Stimulated activated CD8-positive, alpha-beta memory T cell treated with anti-CD3 and anti-CD28 coated beads, Interleukin-4, amount 100 ng/mL, for 48 hours (primary cell): ENCODE results near the gene PDXDC1.
"Not testable (repeated sequence)": the region's sequence is repeated elsewhere in the genome, so short reads cannot be mapped to it uniquely, and the experiment has no call there.

Experiments
- DNase-seq: peaks from one replicate; pipeline ENCODE4 v3.0.0-alpha.2; 2020

PDXDC1 gene

DNA sequence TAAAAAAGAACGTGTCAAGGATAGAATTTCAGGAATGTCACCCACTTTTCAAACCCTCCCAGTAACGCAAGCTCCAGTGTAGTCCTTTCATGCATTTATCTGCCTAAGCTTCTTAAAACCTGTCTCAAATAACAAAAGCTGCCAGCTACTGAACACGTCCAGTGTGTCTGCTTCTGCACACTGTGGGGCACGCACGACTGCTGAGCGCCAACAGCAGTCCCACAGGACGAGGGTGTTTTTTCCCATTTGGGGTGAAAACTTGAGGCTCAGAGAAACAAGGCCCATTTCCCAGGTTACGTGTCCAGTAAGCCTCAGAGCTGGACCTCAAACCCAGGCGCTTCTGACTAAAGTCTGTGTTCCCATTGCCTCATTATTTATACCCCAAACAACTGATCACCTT is 63.9 kb downstream of the PDXDC1 start:
- DNase-seq = no peak

DNA sequence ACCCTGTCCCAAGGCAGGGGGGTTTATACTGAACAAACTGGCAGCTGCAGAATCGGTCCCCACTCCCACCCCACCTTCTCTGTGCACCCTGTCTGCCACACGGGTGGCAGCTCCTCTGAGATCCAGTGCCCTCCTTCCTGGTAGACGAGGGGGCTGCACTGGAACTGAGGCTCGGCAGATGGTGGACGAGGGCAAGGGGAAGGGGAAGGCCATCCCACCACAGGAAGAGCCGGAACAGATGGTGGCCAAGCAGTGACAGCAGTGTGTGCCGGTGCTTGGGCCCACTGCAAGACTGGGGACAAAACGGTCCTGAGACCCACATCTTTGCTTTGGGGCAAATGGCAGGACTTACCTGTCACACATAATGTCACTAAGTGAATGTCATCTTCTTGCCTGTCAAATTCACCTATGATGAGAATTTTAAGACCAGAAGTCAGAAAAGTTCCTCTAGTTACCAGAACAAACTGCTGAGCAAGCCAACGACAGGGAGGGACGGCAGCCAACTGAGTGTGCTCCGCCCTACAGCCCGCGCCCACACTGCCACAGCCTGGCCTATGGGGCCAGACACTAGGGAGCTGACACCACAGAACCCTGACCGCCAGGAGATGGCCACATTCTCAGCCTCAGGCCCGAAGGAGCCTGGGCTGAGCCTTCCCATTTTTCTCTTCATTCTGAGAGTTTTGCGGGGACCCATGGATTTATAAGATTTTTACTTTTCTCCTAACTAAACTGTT is 66.6 kb downstream of the PDXDC1 start:
- DNase-seq = no peak

DNA sequence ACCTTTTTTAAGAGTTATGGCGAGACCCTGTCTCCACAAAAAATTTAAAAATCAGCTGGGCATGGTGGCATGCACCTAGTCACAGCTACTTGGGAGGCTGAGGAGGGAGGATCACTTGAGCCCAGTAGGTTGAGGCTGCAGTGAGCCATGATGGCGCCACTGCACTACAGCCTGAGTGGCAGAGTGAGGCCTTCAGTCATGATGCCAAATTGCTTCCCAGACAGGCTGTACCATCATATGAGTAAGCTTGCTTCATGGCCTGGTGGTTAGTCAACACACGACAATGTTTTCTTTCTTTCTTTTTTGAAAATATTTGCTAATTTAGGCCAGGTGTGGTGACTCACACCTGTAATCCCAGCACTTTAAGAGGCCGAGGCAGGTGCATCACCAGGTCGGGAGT is 68.5 kb downstream of the PDXDC1 start:
- no peak for DNase-seq

DNA sequence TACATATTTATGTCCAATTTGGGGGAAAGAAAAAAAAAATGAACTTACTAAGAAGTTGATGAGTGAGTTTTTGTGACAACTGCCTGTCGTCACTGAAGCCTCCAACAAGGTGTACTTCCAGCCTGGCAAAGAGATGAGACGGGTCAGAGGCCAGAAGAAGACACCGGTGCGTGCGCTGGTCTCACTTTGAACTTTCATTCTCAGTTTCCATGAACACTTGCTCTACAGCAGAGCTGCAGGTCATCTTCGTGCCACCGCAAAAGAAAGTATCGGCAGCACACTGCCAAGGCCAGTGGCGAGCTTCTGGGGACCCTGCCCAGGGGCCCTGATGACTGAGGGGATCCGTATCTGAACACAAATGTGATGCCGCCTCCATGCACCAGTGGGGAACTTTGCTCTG is 69.5 kb downstream of the PDXDC1 start:
- DNase-seq = no peak

DNA sequence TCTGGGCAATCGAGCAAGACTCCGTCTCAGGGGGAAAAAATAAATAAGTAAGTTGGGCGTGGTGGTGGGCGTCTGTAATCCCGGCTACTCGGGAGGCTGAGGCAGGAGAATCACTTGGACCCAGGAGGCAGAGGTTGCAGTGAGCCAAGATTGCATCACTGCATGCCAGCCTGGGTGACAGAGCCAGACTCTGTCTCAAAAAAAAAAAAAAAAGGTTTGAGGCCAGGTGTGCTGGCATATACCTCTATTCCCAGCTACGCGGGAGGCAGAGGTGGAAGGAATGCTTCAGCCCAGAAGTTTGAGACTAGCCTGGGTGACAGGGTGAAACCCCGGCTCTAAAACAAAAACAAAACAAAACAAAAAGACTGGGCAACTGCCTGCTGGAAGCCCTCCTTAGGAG is 70.4 kb downstream of the PDXDC1 start:
- DNase-seq = not testable (repeated sequence)

DNA sequence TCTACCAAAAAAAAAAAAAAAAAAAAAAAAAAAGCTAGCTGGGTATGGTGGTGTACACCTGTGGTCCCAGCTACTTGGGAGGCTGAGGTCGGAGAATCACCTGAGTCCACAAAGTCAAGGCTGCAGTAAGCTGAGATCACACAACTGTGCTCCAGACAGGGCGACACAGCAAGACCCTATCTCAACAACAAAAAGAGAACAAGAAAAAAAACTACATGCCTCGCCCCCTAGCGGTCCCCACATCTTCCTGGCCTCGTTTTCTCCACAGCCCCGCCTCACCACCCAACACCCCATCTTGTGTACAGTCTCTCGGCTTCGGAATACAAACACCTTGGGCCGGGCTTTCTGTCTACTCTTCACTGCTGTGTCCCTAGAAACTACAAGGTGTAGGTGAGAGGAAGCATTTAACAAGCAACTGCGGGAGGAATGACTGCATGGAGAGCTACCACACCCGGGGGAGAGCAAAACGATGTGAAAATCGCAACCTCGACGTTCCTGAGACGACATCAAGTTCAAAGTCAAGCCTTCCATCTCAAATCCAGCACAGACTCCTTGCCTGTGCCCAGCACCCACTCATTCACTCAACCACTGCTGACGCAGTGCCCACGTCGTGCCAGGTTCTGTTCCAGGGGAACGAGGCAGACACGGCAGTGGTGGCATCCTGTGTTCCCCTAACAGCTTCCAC is 72.0 kb downstream of the PDXDC1 start:
- DNase-seq = no peak

DNA sequence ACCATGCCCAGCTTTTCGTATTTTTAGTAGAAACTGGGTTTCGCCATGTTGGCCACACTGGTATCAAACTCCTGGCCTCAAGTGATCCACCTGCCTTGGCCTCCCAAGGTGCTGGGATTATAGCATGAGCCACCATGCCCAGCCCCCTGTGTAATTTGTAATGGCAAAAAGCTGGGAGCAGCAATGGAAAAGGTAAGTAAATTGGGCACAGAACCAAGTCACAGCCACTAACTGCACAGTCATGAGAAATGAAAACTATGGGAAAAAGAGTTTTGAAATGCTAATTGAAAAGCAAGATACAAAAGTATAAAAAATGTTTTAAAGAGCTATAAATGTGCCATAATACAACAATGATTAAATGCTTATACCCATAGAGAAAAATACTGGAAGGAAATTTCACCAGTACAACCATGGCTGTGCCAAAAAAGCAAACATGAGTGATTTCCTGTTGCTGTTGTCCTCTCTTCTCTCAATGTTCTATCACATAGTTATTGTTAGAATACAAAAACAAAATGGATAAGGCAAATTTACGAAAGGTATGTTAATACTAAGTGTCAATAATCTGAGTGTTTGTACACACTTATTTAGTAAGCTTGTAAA is 74.9 kb downstream of the PDXDC1 start:
- no peak for DNase-seq

- DNase-seq = not testable (repeated sequence)
These were observed 75.6 kb downstream of the PDXDC1 start for GRCh38 chr16:15050440-15050839.

- no peak for DNase-seq
These were observed 76.6 kb downstream of the PDXDC1 start for GRCh38 chr16:15051387-15051951.

GRCh38 chr16:15052747-15053476 is 78.1 kb downstream of the PDXDC1 start:
- DNase-seq = no peak

GRCh38 chr16:15053904-15054303 is 79.1 kb downstream of the PDXDC1 start:
- no peak for DNase-seq

- DNase-seq = no peak
These were observed 79.7 kb downstream of the PDXDC1 start for GRCh38 chr16:15054357-15055140.

DNA sequence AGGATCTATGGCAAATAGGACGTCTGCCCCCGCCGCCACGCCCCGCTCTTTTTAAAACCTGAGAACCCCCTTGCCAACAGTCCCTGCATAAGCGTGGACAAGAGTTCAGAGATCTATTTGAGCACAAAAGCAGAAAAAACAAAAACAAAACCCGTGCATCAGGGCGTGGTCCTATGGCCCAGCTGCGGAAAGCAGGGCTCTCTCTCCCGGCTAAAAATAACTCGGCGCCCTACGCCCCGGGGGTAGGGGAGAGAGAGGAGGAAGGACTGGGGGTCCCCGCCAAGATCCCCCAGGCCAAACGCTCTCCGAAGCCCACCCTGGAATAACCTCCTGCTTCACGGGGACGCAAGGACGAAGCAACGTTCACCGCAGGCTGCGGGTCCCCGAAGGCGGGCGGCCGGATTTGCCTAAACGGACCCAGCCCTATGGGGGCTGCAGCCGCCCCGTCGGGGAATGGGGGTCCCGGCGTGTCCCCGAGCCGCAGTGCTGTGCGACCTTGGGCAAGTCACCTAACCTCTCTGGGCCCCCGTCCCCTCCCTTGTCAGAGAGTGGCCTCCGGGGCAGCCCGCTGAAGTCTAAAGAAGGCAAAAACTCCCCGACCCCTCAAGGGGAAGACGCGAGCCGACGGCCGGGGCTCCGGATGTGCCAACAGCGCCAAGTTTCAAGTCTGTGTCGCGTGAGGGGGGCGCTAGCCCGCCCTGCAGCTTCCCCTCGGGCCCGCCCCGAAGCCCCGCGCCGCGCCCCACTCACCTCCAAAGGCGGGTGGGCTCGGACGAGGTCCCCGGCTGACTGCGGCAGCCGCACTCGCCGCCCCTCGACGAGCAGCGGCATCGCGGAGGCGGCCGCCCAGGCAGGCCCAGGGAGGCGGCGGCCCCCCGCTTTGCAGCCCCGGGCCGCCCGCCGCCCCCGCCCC is 80.6 kb downstream of the PDXDC1 start:
- peak; percentile 76 for DNase-seq

GRCh38 chr16:15057681-15058417 is 83.0 kb downstream of the PDXDC1 start:
- no peak for DNase-seq

- DNase-seq = no peak
These were observed 84.5 kb downstream of the PDXDC1 start for GRCh38 chr16:15059324-15059723.

DNA sequence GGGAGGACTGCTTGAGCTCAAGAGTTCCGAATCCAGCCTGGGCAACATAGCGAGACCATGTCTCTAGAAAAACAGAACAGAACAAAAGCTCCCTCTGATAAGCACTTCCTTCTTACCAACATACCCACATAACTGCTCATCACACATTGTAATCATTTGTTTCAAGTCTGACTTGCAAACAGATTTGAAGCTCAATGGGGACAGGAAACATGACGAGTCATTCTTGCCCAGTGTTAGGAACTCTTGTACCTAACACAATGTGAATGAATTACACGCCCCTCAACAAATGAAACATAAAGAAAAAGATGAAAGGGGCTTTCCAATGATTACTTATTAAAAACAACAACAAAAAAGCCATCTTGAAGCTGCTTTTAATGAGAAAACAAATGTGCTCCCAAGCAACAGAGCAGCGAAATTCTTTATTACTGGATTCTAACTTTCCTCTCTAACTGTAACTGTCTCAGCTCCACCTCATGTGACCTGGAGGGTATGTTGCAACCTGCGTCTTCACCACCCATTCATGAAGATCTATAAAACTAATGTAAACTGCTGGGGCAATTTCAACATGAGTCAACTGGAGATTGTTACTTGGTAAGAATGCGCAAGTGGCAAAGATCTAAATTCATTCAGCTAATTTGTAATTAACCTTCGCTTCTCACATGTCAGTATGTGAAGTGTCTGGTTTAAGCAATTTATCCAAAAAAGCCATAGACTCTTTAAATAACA is 87.4 kb downstream of the PDXDC1 start:
- not testable (repeated sequence) for DNase-seq

GRCh38 chr16:15065961-15066360 is 91.1 kb downstream of the PDXDC1 start:
- not testable (repeated sequence) for DNase-seq

GRCh38 chr16:15066690-15067089 is 91.9 kb downstream of the PDXDC1 start:
- DNase-seq = not testable (repeated sequence)

- DNase-seq = not testable (repeated sequence)
These were observed 96.2 kb downstream of the PDXDC1 start for GRCh38 chr16:15071013-15071412.
